Thoracic aorta (tissue), 2 donors: Measurements from ENCODE around the gene MAX. TPM values are rescaled to one million over a fixed set of nuclear protein-coding genes. Genes with fewer than 3 reads are reported as not detected.

Experiments
- ATAC-seq: fragments of 150-250 bp; one replicate; pipeline ENCODE4 v1.8.0; 2017; ENCODE audit warnings: low read depth; ENCODE audit not compliant: insufficient number of reproducible peaks, low FRiP score
- DNase-seq: peaks from one replicate; pipeline ENCODE4 v3.0.0-alpha.2; 2020; ENCODE audit warnings: low spot score
- H3K27ac ChIP-seq, 2 donors: fragments of 200-600 bp; sonication (generic); 1 replicate in 1 of 2; 2 replicates in 1 of 2; pipeline ENCODE4 v1.5.1; 2016; ENCODE audit warnings: mild to moderate bottlenecking in 2 of 2, moderate library complexity in 2 of 2
- H3K27me3 ChIP-seq: fragments of 200-600 bp; sonication (generic); replicated peaks from 2 replicates; pipeline ENCODE4 v1.6.0; 2016; ENCODE audit warnings: mild to moderate bottlenecking; ENCODE audit not compliant: insufficient read depth
- H3K36me3 ChIP-seq: fragments of 200-600 bp; sonication (generic); one replicate; pipeline ENCODE4 v1.5.1; 2016
- H3K4me1 ChIP-seq, 2 donors: fragments of 200-600 bp; sonication (generic); 1 replicate in 1 of 2; 2 replicates in 1 of 2; pipeline versions ENCODE4 v1.5.1 to v1.6.0; 2016; ENCODE audit warnings: low read depth in 2 of 2, mild to moderate bottlenecking in 1 of 2; ENCODE audit not compliant: control insufficient read depth in 1 of 2
- H3K4me3 ChIP-seq: fragments of 200-600 bp; sonication (generic); 2 replicates; pipeline ENCODE4 v1.5.1; 2016; ENCODE audit warnings: mild to moderate bottlenecking
- H3K9me3 ChIP-seq: fragments of 200-600 bp; sonication (generic); 2 replicates; pipeline ENCODE4 v1.5.1; 2016
- CTCF ChIP-seq: fragments of 200-600 bp; sonication (generic); IDR thresholded peaks from one replicate; pipeline ENCODE4 v1.5.1; 2019; ENCODE audit warnings: antibody characterized with exemption
- total RNA-seq, 2 donors: library from RNA; depleted of rRNA; stranded (reverse); fragments of >200 nt; gene quantifications; one replicate each; pipeline versions ENCODE4 v1.1.0 to v1.2.3, GENCODE V29; 2016

The MAX gene
- total RNA-seq, 2 donors from 2014 or later, result 33.2 to 52.8 TPM

GRCh38 chr14:65142914-65143625, 40.8 kb upstream of the MAX start:
- TF ChIP-seq CTCF, result no peak
- Histone ChIP-seq H3K4me1 (no peaks in the 10 kb centered on the region), H3K36me3 (no peaks in the 10 kb centered on the region), H3K4me3 (no peak overlapping the region), H3K9me3 (no peaks in the 10 kb centered on the region), H3K27ac (no peak overlapping the region), H3K27me3 (peaks cover 3% of the 10 kb centered on the region)
- ATAC-seq (no peak), DNase-seq (no peak)

- TF ChIP-seq CTCF, result no peak
- peaks cover 3% of the 10 kb centered on the region for H3K27me3 ChIP-seq
- no peaks in the 10 kb centered on the region for H3K9me3 ChIP-seq
- ATAC-seq (no peak), DNase-seq (no peak)
- H3K27ac ChIP-seq, result no peak overlapping the region
- no peaks in the 10 kb centered on the region for H3K4me1 ChIP-seq
- no peak overlapping the region for H3K4me3 ChIP-seq
- H3K36me3 ChIP-seq, result no peaks in the 10 kb centered on the region
Observed at GRCh38 chr14:65142429-65142828, 40.1 kb upstream of the MAX start.

GRCh38 chr14:65141523-65141922, 39.2 kb upstream of the MAX start:
- peaks cover 3% of the 10 kb centered on the region for H3K27me3 ChIP-seq
- H3K4me1 ChIP-seq, result no peaks in the 10 kb centered on the region
- ATAC-seq (no peak), DNase-seq (no peak)
- H3K4me3 ChIP-seq, result no peak overlapping the region
- H3K27ac ChIP-seq, result no peak overlapping the region
- no peaks in the 10 kb centered on the region for H3K36me3 ChIP-seq
- no peak for TF ChIP-seq CTCF
- H3K9me3 ChIP-seq, result no peaks in the 10 kb centered on the region

GRCh38 chr14:65137648-65138307, 35.5 kb upstream of the MAX start:
- Histone ChIP-seq H3K27ac (no peak overlapping the region), H3K36me3 (no peaks in the 10 kb centered on the region), H3K4me3 (no peak overlapping the region), H3K27me3 (no peaks in the 10 kb centered on the region), H3K9me3 (no peaks in the 10 kb centered on the region), H3K4me1 (no peaks in the 10 kb centered on the region)
- DNase-seq (no peak), ATAC-seq (no peak)
- TF ChIP-seq CTCF, result no peak

GRCh38 chr14:65134651-65135579, 32.6 kb upstream of the MAX start:
- ATAC-seq (no peak), DNase-seq (no peak)
- H3K4me3 ChIP-seq, result no peak overlapping the region
- no peak overlapping the region for H3K27ac ChIP-seq
- no peaks in the 10 kb centered on the region for H3K9me3 ChIP-seq
- H3K27me3 ChIP-seq, result no peaks in the 10 kb centered on the region
- H3K36me3 ChIP-seq, result no peaks in the 10 kb centered on the region
- no peaks in the 10 kb centered on the region for H3K4me1 ChIP-seq
- no peak for TF ChIP-seq CTCF
